NCI-H128 (cell line): ENCODE measurements around the gene IL12RB2.
"Not testable (repeated sequence)": the region's sequence is repeated elsewhere in the genome, so short reads cannot be mapped to it uniquely, and the experiment has no call there.

Experiments
- DNase-seq: peaks from one replicate; lab custom pipeline; 2025; ENCODE audit not compliant: unreplicated experiment; lab: John Stamatoyannopoulos, UW

The IL12RB2 gene

GRCh38 chr1:67429528-67430357, 122.1 kb downstream of the IL12RB2 start:
- DNase-seq = no peak

GRCh38 chr1:67430358-67431155, 122.9 kb downstream of the IL12RB2 start, which contains the start of gene SERBP1:
Gene SERBP1 (minus strand): TSS chr1:67430402. CDS start chr1:67430300, 102 bp downstream.
- peak; percentile 96 for DNase-seq

DNA sequence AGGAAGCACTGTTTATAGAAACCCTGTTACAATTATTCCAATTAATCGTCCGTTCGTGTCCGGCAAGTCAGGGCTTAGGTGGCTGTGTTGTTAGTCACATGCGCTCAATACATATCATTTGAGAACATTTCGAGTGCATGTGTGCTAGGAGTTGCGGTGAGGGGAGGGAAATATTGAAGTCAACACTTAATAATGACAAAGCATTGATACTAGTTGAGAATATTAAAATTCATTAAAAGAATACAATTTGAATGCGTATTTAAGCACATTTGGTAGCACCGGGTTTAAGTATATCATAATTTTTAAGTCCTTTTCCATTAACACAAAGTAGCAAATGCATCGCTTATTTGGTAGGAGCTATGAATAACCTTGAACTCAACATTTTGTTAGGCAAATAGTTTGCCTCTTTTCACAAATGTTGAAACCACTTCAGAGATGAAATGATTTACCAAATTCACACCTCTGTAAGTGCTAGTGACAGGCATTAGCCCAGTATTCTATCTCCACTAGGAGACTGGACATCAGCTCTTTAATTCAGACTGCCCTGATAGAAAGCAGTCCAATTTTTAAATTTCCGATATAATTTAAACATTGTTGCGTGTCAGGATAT, 123.6 kb downstream of the IL12RB2 start:
- DNase-seq = no peak

GRCh38 chr1:67431869-67432578, 124.4 kb downstream of the IL12RB2 start:
- DNase-seq = no peak

- no peak for DNase-seq
Observed at GRCh38 chr1:67432745-67433144, 125.1 kb downstream of the IL12RB2 start.

- no peak for DNase-seq
Observed at GRCh38 chr1:67433837-67434236, 126.2 kb downstream of the IL12RB2 start.

DNA sequence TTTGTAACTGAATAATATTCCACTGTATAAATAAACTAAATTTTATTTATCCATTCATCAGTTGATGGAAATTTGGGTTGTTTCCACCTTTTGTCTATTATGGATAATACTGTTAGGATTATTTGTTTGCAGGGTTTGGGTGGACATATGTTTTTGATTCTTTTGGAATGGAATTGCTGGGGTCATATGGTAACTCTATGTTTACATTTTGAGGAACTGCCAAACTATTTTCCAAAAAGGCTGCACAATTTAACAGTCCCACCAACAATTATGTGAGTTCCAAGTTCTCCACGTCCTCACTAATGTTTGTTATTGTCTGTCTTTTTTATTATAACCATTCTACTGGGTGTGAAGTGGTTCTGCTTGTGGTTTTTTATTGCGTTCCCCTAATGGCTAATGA, 126.8 kb downstream of the IL12RB2 start:
- no peak for DNase-seq

DNA sequence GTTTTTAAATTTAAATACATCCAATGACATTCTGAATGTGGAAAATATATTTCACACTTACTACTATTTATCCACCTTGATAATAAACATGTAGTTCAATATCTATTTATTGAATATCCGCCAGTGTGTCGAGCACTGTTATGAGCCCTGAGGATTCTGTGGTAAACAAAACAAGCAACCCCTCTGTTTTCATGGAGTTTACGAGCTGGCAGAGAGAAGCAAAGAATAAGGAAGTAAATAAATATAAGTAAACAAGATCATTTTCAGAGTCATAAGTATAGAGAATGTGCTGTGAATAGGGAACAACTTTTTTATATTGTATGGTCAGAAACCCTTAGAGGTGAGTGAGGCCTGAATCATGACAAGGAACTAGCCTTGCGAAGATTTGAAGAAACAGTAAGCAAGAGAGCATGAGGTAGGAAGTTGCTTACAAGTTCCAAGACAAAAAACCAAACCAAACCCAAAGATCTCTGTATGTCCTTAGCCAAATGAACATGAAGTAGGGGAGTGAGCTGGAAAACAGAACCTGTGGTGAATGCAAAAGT, 128.9 kb downstream of the IL12RB2 start:
- DNase-seq = no peak

DNA sequence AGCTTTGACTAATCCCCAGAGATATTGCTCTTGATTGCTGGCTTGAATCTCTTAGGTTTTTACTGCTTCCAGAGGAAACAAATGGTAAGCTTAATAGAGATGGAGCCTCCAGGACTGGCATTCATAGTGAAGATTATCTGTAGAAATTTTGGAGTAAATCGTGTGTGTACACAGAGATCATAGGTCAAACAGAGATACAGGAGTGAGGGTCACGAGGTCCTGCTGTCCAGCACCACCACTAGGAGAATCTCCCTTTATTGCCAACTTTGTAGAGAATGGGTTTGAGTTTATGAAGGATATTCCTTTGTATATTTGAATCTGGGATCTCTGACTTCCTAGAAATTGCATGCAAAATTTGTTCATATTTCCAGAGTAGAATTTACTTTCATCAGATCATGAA, 130.3 kb downstream of the IL12RB2 start:
- no peak for DNase-seq

- DNase-seq = no peak
Observed at GRCh38 chr1:67439277-67440029, 131.8 kb downstream of the IL12RB2 start.

DNA sequence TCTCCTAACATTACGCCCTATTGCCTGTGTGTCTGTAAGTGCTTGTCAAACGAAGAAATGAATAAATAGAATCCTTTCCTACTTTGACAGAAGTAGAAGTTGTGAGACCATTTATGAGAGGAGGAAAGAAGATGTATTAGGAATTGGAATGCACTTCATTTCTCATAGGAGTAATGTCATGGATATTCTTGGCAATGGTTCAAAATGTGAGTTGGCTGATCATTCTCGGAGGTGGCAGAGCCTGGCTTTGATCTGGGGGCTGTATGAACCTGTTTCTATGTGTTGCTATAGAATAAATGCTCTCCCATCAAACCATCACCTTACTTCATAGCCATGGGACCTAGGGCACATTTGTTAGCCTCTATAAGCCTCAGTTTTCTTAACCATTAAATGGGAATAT, 132.7 kb downstream of the IL12RB2 start:
- DNase-seq = no peak

GRCh38 chr1:67441183-67441582, 133.5 kb downstream of the IL12RB2 start:
- DNase-seq = no peak

- no peak for DNase-seq
Observed at GRCh38 chr1:67441739-67442281, 134.1 kb downstream of the IL12RB2 start.

GRCh38 chr1:67446014-67446413, 138.3 kb downstream of the IL12RB2 start:
- DNase-seq = not testable (repeated sequence)
